OCI-LY1 (cell line): ENCODE measurements around the gene WNK1.
A peak's percentile ranks its signal among the peaks of the same experiment; 100 is the strongest.

Source experiments
- H2AFZ ChIP-seq: fragments of 200-600 bp; sonication (generic), shearing (Covaris generic); 2 replicates; pipeline ENCODE4 v1.6.0; 2014; ENCODE audit warnings: antibody characterized with exemption, mild to moderate bottlenecking, low read length
- H3F3A ChIP-seq: fragments of 200-600 bp; sonication (generic), shearing (Covaris generic); 2 replicates; pipeline ENCODE4 v1.6.0; 2014; ENCODE audit warnings: mild to moderate bottlenecking, antibody characterized with exemption, low read length, moderate library complexity; ENCODE audit not compliant: insufficient read depth
- H3K27ac ChIP-seq: fragments of 200-600 bp; sonication (generic); 2 replicates; pipeline ENCODE4 v1.5.1; 2014; ENCODE audit warnings: low read length, mixed run types, mild to moderate bottlenecking, low read depth; ENCODE audit not compliant: poor library complexity, severe bottlenecking
- H3K27me3 ChIP-seq: fragments of 200-600 bp; sonication (generic); 2 replicates; pipeline ENCODE4 v1.6.0; 2014; ENCODE audit warnings: antibody characterized with exemption, mild to moderate bottlenecking, low read length, moderate library complexity; ENCODE audit not compliant: insufficient read depth
- H3K36me3 ChIP-seq: fragments of 200-600 bp; sonication (generic); 2 replicates; pipeline ENCODE4 v1.6.1; 2014; ENCODE audit warnings: mild to moderate bottlenecking, antibody characterized with exemption, low read length, moderate library complexity, mixed read lengths; ENCODE audit not compliant: insufficient read depth
- H3K4me1 ChIP-seq: fragments of 200-600 bp; sonication (generic); 2 replicates; pipeline ENCODE4 v1.5.1; 2014; ENCODE audit warnings: mild to moderate bottlenecking, low read length, moderate library complexity; ENCODE audit not compliant: insufficient read depth, severe bottlenecking
- H3K4me2 ChIP-seq: fragments of 200-600 bp; sonication (generic), shearing (Covaris generic); 2 replicates; pipeline ENCODE4 v1.6.1; 2014; ENCODE audit warnings: low read length
- H3K4me3 ChIP-seq: fragments of 200-600 bp; sonication (generic); 2 replicates; pipeline ENCODE4 v1.5.1; 2014; ENCODE audit warnings: low read length, low read depth, mild to moderate bottlenecking, mixed read lengths; ENCODE audit not compliant: poor library complexity, severe bottlenecking
- H3K79me2 ChIP-seq: fragments of 200-600 bp; shearing (Covaris generic); 2 replicates; pipeline ENCODE4 v1.6.1; 2016; ENCODE audit warnings: mixed run types, low read length, mixed read lengths; ENCODE audit not compliant: insufficient read depth
- H3K9ac ChIP-seq: fragments of 200-600 bp; sonication (generic), shearing (Covaris generic); 2 replicates; pipeline ENCODE4 v1.6.1; 2014; ENCODE audit warnings: mild to moderate bottlenecking, low read length, mixed read lengths
- H3K9me2 ChIP-seq: fragments of 200-600 bp; sonication (generic), shearing (Covaris generic); 2 replicates; pipeline ENCODE4 v1.6.1; 2014; ENCODE audit warnings: low read depth, mild to moderate bottlenecking, low read length, mixed read lengths
- H3K9me3 ChIP-seq: fragments of 200-600 bp; shearing (Covaris generic); 2 replicates; pipeline ENCODE4 v1.6.1; 2014; ENCODE audit warnings: low read length, mixed read lengths
- H4K20me1 ChIP-seq: fragments of 200-600 bp; sonication (generic), shearing (Covaris generic); 2 replicates; pipeline ENCODE4 v1.6.0; 2016; ENCODE audit warnings: mild to moderate bottlenecking, low read length; ENCODE audit not compliant: insufficient read depth
- CTCF ChIP-seq: fragments of 200-600 bp; sonication (generic), shearing (Covaris generic); IDR thresholded peaks from 2 replicates; pipeline ENCODE4 v1.5.1; 2017; ENCODE audit warnings: mild to moderate bottlenecking, antibody characterized with exemption, low read length, moderate library complexity, mixed read lengths
- EZH2 ChIP-seq: fragments of 200-600 bp; sonication (generic), shearing (Covaris generic); IDR thresholded peaks from 2 replicates; pipeline ENCODE4 v1.8.0; 2017; ENCODE audit warnings: borderline replicate concordance, mixed run types, mild to moderate bottlenecking, antibody characterized with exemption, low read length, moderate library complexity, mixed read lengths

WNK1 gene

GRCh38 chr12:953776-954175, 201.4 kb downstream of the WNK1 start:
- peak overlapping the region; percentile 31 for H3K27ac ChIP-seq
- no peaks in the 10 kb centered on the region for H3K9me2 ChIP-seq
- no peak overlapping the region for H3K4me3 ChIP-seq
- H3K4me1 ChIP-seq = peaks cover 8% of the 10 kb centered on the region
- no peak overlapping the region for H3K9ac ChIP-seq
- H3F3A ChIP-seq = peaks cover 14% of the 10 kb centered on the region; the same call in 1 of the 2 replicates
- peak overlapping the region; percentile 43; the same call in 1 of the 2 replicates for H3K4me2 ChIP-seq
- H4K20me1 ChIP-seq = no peaks in the 10 kb centered on the region
- peaks cover 3% of the 10 kb centered on the region for H3K79me2 ChIP-seq
- no peaks in the 10 kb centered on the region for H3K36me3 ChIP-seq
- TF ChIP-seq EZH2 (no peak), CTCF (no peak)
- H3K9me3 ChIP-seq = 0 out of 2 replicates have a peak, but pooled peaks cover 4% of the 10 kb centered on the region
- H2AFZ ChIP-seq = peak overlapping the region; percentile 97
- H3K27me3 ChIP-seq = no peaks in the 10 kb centered on the region

GRCh38 chr12:954741-955140, 202.4 kb downstream of the WNK1 start:
- H4K20me1 ChIP-seq = no peaks in the 10 kb centered on the region
- no peak overlapping the region for H3K27ac ChIP-seq
- H3K36me3 ChIP-seq = no peaks in the 10 kb centered on the region
- H3K9ac ChIP-seq = no peak overlapping the region
- peaks cover 8% of the 10 kb centered on the region for H3K4me1 ChIP-seq
- no peak overlapping the region for H3K4me3 ChIP-seq
- 0 out of 2 replicates have a peak, but pooled peaks cover 4% of the 10 kb centered on the region for H3K9me3 ChIP-seq
- no peak overlapping the region for H3K4me2 ChIP-seq
- no peaks in the 10 kb centered on the region for H3K9me2 ChIP-seq
- H3K79me2 ChIP-seq = no peaks in the 10 kb centered on the region
- peaks cover 14% of the 10 kb centered on the region; the same call in 1 of the 2 replicates for H3F3A ChIP-seq
- no peaks in the 10 kb centered on the region for H3K27me3 ChIP-seq
- TF ChIP-seq EZH2 (no peak), CTCF (no peak)
- H2AFZ ChIP-seq = no peak overlapping the region

- Histone ChIP-seq H3K9me3 (0 out of 2 replicates have a peak, but pooled peaks cover 4% of the 10 kb centered on the region), H2AFZ (0 out of 2 replicates have a peak overlapping the region, but pooled peaks have one; percentile 18), H3K9ac (no peak overlapping the region), H3K4me1 (peaks cover 8% of the 10 kb centered on the region), H3K4me2 (no peak overlapping the region), H3K27ac (no peak overlapping the region), H3K4me3 (no peak overlapping the region), H3K9me2 (no peaks in the 10 kb centered on the region), H3K27me3 (no peaks in the 10 kb centered on the region), H3K79me2 (no peaks in the 10 kb centered on the region), H3F3A (peaks cover 14% of the 10 kb centered on the region; the same call in 1 of the 2 replicates), H3K36me3 (no peaks in the 10 kb centered on the region), H4K20me1 (no peaks in the 10 kb centered on the region)
- TF ChIP-seq EZH2 (no peak), CTCF (no peak)
These were observed 203.6 kb downstream of the WNK1 start for GRCh38 chr12:955939-956338.
